DOHH2 (cell line): ENCODE measurements around the gene IGFL1.

Experiments
- CTCF ChIP-seq: fragments of 200-600 bp; sonication (generic); IDR thresholded peaks from one replicate; pipeline ENCODE4 v1.5.1; 2014; ENCODE audit warnings: antibody characterized with exemption, mild to moderate bottlenecking, low read depth, low read length; ENCODE audit not compliant: poor library complexity, severe bottlenecking
- EZH2phosphoT487 ChIP-seq: fragments of 200-600 bp; sonication (generic); IDR thresholded peaks from 2 replicates; pipeline ENCODE4 v1.6.1; 2017; ENCODE audit warnings: borderline replicate concordance, mild to moderate bottlenecking, antibody characterized with exemption, low read length, moderate library complexity, mixed read lengths

DNA sequence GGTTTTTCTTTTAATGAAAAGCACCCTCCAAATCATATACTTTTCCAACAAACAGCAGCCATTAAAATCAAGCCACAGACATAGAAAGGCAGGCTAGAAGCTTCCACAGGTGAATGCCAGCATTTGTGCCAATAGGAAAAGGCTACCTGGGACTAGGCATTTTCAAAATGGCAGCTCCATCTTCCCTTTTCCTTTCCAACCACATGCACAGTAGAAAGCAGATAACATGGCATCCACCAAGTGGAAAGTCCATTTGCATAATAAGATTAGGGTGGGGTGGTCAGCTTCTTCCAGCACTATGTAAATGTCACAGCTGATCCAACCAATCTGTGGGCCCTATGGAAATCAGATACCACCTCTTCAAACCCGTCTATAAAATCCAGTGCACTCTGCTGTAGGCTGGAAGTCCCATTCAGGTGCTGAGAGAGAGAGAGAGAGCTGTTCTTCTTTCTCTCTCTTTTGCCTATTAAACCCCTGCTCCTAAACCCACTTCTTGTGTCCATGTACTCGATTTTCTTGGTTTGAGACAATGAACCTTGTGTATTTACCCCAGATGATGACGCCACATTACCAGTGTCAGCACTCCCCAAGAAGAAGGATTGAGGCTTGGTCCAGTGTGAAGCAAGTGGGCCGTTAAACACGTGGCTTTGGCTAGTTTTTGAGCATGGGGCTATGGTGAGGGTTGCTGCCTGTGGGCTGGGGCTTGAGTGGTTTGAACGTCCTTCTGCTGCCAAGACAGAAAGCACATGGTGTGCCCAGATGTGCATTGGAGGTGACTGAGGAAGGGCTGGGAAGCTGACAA is 24.2 kb upstream of the IGFL1 start:
- TF ChIP-seq CTCF (no peak), EZH2phosphoT487 (no peak)
